ENCODE results near the gene ACVR1B. TPM values are rescaled to one million over a fixed set of nuclear protein-coding genes. Genes with fewer than 3 reads are reported as not detected.

Gene ACVR1B
- total and polyA plus RNA-seq, 9 of the 15 experiments (the other 6 are each of a cell fraction or from before 2014, with no cell fraction given) = 0.97 to 15.1 (median 6.8) TPM

DNA sequence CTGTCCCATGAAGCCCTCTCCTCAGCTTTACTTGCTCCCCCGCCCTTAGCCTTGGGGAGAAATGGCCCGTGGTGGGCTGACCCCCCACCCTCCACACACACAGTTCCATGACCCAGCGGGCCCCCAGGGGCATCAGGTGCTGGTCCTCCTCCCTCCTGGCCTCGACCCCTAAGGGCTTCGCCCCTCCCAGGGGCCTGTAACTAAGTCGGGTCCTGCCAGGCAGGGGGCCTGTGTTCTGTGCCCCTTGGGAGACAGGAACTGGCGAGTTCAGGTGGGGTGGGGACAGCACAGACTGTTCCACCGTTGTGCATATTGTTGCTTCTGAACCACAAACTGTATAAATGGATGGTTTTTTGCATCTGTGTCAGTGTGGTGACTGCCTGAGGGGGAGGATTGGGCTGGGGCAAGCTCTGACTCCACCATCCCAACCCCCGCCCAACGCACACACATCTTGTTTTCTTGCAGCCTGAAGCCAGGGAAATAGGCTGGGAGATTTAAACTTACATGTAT lies 64.1 kb downstream of the ACVR1B start (continued):
- TF ChIP-seq CHD7 (IDR thresholded peaks at IDR 0.05; ENCODE audit: low read depth, low read length) (no peak), ILK (tag; IDR thresholded peaks at IDR 0.05; ENCODE audit: borderline replicate concordance, low read depth) (no peak), CBX5 (IDR thresholded peaks at IDR 0.05; ENCODE audit: borderline replicate concordance, low read depth) (no peak), MEF2A (IDR thresholded peaks at IDR 0.05; ENCODE audit: control insufficient read depth, low read depth, low read length) (no peak), NCOR1 (IDR thresholded peaks at IDR 0.05) (no peak), POLR2AphosphoS2 (IDR thresholded peaks at IDR 0.05; ENCODE audit: low read length) (no peak), HMGXB4 (CRISPR knock-in tag; IDR thresholded peaks at IDR 0.05) (no peak), POLR3A (IDR thresholded peaks at IDR 0.05; ENCODE audit: borderline replicate concordance, extremely low read depth, insufficient read depth, insufficient read length) (no peak)
- TF ChIP-seq, protein P1, sequence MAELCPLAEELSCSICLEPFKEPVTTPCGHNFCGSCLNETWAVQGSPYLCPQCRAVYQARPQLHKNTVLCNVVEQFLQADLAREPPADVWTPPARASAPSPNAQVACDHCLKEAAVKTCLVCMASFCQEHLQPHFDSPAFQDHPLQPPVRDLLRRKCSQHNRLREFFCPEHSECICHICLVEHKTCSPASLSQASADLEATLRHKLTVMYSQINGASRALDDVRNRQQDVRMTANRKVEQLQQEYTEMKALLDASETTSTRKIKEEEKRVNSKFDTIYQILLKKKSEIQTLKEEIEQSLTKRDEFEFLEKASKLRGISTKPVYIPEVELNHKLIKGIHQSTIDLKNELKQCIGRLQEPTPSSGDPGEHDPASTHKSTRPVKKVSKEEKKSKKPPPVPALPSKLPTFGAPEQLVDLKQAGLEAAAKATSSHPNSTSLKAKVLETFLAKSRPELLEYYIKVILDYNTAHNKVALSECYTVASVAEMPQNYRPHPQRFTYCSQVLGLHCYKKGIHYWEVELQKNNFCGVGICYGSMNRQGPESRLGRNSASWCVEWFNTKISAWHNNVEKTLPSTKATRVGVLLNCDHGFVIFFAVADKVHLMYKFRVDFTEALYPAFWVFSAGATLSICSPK (IDR thresholded peaks at IDR 0.05; ENCODE audit: borderline replicate concordance) = no peak
